ENCODE measurements around the gene TRIM56.
A peak's percentile ranks its signal among the peaks of the same experiment; 100 is the strongest.
"Not testable (repeated sequence)": the region's sequence is repeated elsewhere in the genome, so short reads cannot be mapped to it uniquely, and the experiment has no call there.

The TRIM56 gene

GRCh38 chr7:101132626-101133600, 47.6 kb downstream of the TRIM56 start:
- not testable (repeated sequence) for DNase-seq (ENCODE audit: low spot score)

DNA sequence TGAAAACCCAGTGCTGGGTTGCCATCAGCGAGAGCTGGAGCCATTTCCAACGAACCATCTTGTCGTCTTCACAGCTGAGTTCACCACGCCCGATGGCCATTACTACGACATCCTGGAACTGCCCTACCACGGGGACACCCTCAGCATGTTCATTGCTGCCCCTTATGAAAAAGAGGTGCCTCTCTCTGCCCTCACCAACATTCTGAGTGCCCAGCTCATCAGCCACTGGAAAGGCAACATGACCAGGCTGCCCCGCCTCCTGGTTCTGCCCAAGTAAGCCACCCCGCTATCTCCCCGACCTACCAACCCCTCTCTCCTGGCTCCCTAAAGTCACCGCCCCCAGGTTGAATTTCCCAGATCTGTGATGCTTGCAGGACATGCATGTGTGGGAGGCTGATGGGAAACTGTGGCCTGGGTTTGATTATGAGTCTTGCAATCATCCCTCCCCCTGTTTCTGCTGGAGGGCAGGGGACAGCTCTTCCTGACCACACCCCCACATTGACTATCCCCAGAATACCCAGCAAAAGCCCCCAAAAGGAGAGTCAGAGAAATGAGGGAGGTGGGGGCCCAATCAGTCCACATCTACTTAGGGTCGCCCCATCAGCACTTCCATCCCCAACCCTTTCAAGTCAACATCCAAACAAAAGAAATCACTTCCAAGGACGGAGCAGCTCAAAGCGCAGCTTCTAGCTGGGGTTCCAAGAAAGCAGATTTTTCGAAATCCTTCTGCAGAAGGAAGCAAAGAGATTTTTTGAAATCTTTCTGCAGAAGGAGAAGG, 48.5 kb downstream of the TRIM56 start:
- DNase-seq (ENCODE audit: low spot score) = no peak

DNA sequence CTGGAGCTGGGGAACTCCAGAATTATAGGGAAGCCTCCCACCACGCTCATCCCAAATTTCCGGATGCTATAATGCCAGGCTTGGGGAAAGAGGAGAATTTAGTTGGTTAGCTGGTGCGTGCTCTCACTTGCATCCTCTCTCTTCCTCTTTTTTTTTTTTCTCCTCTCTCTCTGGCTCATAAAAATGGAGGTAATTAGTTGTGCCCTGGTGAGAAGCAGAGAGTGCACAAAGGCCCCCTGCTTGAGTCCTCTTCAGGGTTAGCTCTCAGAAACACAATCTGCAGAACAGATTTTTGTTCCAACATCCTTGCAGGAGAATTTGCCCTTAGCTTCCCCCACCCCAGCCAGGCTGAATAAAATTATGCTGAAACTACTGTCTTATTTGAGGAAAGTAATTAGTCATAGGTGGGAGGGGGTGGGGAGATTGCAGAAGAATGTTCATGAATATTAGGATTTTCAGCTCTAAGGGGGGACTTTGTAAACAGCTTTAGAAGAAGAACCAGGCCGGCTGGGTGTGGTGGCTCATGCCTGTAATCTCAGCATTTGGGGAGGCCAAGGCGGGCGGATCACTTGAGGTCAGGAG, 49.2 kb downstream of the TRIM56 start:
- DNase-seq (ENCODE audit: low spot score) = no peak

- no peak for DNase-seq (ENCODE audit: low spot score)
Measured at GRCh38 chr7:101137651-101138212, 52.5 kb downstream of the TRIM56 start.

- DNase-seq (ENCODE audit: low spot score) = peak; percentile 84
Measured at GRCh38 chr7:101138213-101138870, 53.1 kb downstream of the TRIM56 start.

GRCh38 chr7:101140339-101140699, 55.0 kb downstream of the TRIM56 start:
- DNase-seq (ENCODE audit: low spot score) = no peak

- DNase-seq (ENCODE audit: low spot score) = no peak
Measured at GRCh38 chr7:101140746-101141382, 55.6 kb downstream of the TRIM56 start.

Measured in AG08396 (cell line).